Activated CD4-positive, alpha-beta memory T cell treated with anti-CD3 and anti-CD28 coated beads, Interleukin-2, amount 10 ng/mL, durations not matched to agents 7 days and 5 days (primary cell): ENCODE measurements around the gene NAA38. TPM values are rescaled to one million over a fixed set of nuclear protein-coding genes. Genes with fewer than 3 reads are reported as not detected.

Source experiments
- CTCF ChIA-PET: fragments of 350-600 bp; sonication (Branson Sonifier 250); formaldehyde crosslinking; loops from one replicate; lab custom pipeline; 2021; ENCODE audit warnings: antibody characterized with exemption, inconsistent platforms; lab: Charles Lee
- POLR2A ChIA-PET: fragments of 350-600 bp; sonication (Branson Sonifier 250); formaldehyde crosslinking; loops from one replicate; lab custom pipeline; 2021; ENCODE audit warnings: antibody characterized with exemption; lab: Charles Lee
- DNase-seq: peaks from one replicate; pipeline ENCODE4 v3.0.0-alpha.2; 2020
- H3K27ac Mint-ChIP-seq: one replicate; pipeline ENCODE4 v1.8.0; 2021; ENCODE audit warnings: mild to moderate bottlenecking, mixed read lengths
- H3K27me3 Mint-ChIP-seq: one replicate; pipeline ENCODE4 v1.8.0; 2021; ENCODE audit warnings: mixed read lengths
- H3K36me3 Mint-ChIP-seq: one replicate; pipeline ENCODE4 v1.8.0; 2021; ENCODE audit warnings: low read depth, mixed read lengths
- H3K4me1 Mint-ChIP-seq: one replicate; pipeline ENCODE4 v1.8.0; 2021; ENCODE audit warnings: mixed read lengths
- H3K4me3 Mint-ChIP-seq: one replicate; pipeline ENCODE4 v1.8.0; 2021; ENCODE audit warnings: mild to moderate bottlenecking, mixed read lengths
- H3K9me3 Mint-ChIP-seq: one replicate; pipeline ENCODE4 v1.8.0; 2021; ENCODE audit warnings: mixed read lengths
- total RNA-seq, 2 experiments: library from RNA; stranded (reverse); gene quantifications; one replicate each; pipeline ENCODE4 v1.2.3, GENCODE V29; 2021

The NAA38 gene
- total RNA-seq, 2 experiments from 2014 or later = 69.8 to 76.9 TPM

DNA sequence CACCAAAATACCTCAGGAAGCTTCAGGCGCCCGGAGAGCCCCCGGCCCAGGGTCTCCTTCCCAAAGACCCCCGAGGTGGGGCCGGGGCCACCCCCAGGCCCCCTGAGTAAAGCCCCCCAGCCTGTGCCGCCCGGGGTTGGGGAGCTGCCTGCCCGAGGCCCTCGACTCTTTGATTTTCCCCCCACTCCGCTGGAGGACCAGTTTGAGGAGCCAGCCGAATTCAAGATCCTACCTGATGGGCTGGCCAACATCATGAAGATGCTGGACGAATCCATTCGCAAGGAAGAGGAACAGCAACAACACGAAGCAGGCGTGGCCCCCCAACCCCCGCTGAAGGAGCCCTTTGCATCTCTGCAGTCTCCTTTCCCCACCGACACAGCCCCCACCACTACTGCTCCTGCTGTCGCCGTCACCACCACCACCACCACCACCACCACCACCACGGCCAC, 9.2 kb downstream of the NAA38 start:
- no peak overlapping the region for H3K27ac Mint-ChIP-seq
- H3K4me1 Mint-ChIP-seq = peaks cover 41% of the 10 kb centered on the region
- no peaks in the 10 kb centered on the region for H3K9me3 Mint-ChIP-seq
- ChIA-PET CTCF (no interaction called here), POLR2A (interaction anchor here (0.7 kb wide), 1 partner anchor 10 kb away, joined by 3 read pairs; no protein-coding TSS in a partner anchor)
- H3K36me3 Mint-ChIP-seq = peaks cover 5% of the 10 kb centered on the region
- no peak overlapping the region for H3K4me3 Mint-ChIP-seq
- no peaks in the 10 kb centered on the region for H3K27me3 Mint-ChIP-seq
- DNase-seq = no peak

DNA sequence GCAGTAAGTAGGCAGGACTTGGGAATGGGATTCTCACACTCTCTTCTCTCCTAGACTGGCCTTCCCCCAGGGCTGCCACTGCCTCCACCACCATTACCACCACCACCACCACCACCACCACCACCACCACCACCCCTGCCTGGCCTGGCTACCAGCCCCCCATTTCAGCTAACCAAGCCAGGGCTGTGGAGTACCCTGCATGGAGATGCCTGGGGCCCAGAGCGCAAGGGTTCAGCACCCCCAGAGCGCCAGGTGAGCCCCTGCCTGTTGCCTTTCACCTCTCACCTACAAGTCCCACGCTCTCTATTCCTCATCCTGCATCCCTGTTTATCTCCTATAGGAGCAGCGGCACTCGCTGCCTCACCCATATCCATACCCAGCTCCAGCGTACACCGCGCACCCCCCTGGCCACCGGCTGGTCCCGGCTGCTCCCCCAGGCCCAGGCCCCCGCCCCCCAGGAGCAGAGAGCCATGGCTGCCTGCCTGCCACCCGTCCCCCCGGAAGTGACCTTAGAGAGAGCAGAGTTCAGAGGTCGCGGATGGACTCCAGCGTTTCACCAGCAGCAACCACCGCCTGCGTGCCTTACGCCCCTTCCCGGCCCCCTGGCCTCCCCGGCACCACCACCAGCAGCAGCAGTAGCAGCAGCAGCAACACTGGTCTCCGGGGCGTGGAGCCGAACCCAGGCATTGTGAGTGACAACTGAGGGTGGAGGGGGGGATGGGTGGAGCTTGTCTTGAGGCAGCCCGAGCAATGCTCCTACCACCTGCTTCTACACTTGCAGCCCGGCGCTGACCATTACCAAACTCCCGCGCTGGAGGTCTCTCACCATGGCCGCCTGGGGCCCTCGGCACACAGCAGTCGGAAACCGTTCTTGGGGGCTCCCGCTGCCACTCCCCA, 10.3 kb downstream of the NAA38 start:
- no peak for DNase-seq
- Mint-ChIP-seq H3K4me1 (peaks cover 38% of the 10 kb centered on the region), H3K9me3 (no peaks in the 10 kb centered on the region), H3K27ac (no peak overlapping the region), H3K27me3 (no peaks in the 10 kb centered on the region), H3K36me3 (peaks cover 6% of the 10 kb centered on the region), H3K4me3 (no peak overlapping the region)
- POLR2A ChIA-PET = interaction anchor here (2.4 to 5.2 kb wide), 2 partner anchors 9 to 160 kb away, joined by 32 to 38 read pairs; partner anchors contain the start of genes CYB5D1, NAA38, TMEM88 and TP53
- CTCF ChIA-PET = interaction anchor here (1.0 kb wide), 1 partner anchor 10 kb away, joined by 4 read pairs; the partner anchor contains the start of gene NAA38

GRCh38 chr17:7846063-7846735, 11.2 kb downstream of the NAA38 start:
- CTCF ChIA-PET = interaction anchor here (1.0 kb wide), 1 partner anchor 11 kb away, joined by 4 read pairs; the partner anchor contains the start of gene NAA38
- peaks cover 9% of the 10 kb centered on the region for H3K36me3 Mint-ChIP-seq
- POLR2A ChIA-PET = interaction anchor here (1.2 to 5.2 kb wide), 3 partner anchors 10 to 214 kb away, joined by 3 to 38 read pairs (median 32); partner anchors contain the start of genes CYB5D1, NAA38, TMEM88 and TP53
- H3K27ac Mint-ChIP-seq = no peak overlapping the region
- no peaks in the 10 kb centered on the region for H3K9me3 Mint-ChIP-seq
- DNase-seq = no peak
- no peaks in the 10 kb centered on the region for H3K27me3 Mint-ChIP-seq
- peak overlapping the region; percentile 35 for H3K4me3 Mint-ChIP-seq
- peaks cover 33% of the 10 kb centered on the region for H3K4me1 Mint-ChIP-seq

DNA sequence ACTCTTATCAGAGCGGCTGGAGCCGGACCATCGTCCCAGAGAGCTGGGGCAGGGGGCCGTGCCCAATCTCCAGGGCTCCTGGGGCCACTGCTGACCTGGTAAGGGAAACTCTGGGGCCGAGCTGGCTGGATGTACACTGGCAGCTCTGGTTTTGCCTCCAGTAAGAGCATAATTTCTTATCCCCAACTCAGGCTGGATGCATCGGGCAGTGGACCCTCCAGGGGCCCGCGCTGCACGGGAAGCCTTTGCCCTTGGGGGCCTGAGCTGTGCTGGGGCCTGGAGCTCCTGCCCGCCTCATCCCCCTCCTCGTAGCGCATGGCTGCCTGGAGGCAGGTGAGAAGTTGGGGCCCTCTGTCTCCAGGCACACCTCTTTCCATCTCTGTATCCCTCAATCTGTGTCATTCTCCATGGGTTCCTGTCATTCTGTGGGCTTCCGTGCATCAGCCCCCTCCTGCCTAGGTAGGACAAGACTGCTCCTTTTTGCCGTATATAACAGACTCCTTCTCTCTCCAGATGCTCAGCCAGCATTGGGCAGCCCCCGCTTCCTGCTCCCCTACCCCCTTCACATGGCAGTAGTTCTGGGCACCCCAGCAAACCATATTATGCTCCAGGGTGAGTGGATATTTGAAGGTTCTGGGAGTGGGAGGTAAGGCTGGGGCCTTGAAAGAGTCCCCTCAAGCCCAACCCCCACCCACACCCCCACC, 11.8 kb downstream of the NAA38 start:
- DNase-seq = no peak
- CTCF ChIA-PET = interaction anchor here (0.6 to 1.7 kb wide), 9 partner anchors 10 to 216 kb away, joined by 3 to 19 read pairs (median 4); partner anchors contain the start of gene NAA38
- peak overlapping the region; percentile 97 for H3K27ac Mint-ChIP-seq
- no peaks in the 10 kb centered on the region for H3K27me3 Mint-ChIP-seq
- H3K9me3 Mint-ChIP-seq = no peaks in the 10 kb centered on the region
- H3K36me3 Mint-ChIP-seq = peaks cover 13% of the 10 kb centered on the region
- peaks cover 33% of the 10 kb centered on the region for H3K4me1 Mint-ChIP-seq
- POLR2A ChIA-PET = interaction anchor here (1.0 to 5.2 kb wide), 8 partner anchors 10 to 218 kb away, joined by 3 to 38 read pairs (median 8); partner anchors contain the start of genes CYB5D1, NAA38, RNF227 and SAT2
- H3K4me3 Mint-ChIP-seq = peak overlapping the region; percentile 97

DNA sequence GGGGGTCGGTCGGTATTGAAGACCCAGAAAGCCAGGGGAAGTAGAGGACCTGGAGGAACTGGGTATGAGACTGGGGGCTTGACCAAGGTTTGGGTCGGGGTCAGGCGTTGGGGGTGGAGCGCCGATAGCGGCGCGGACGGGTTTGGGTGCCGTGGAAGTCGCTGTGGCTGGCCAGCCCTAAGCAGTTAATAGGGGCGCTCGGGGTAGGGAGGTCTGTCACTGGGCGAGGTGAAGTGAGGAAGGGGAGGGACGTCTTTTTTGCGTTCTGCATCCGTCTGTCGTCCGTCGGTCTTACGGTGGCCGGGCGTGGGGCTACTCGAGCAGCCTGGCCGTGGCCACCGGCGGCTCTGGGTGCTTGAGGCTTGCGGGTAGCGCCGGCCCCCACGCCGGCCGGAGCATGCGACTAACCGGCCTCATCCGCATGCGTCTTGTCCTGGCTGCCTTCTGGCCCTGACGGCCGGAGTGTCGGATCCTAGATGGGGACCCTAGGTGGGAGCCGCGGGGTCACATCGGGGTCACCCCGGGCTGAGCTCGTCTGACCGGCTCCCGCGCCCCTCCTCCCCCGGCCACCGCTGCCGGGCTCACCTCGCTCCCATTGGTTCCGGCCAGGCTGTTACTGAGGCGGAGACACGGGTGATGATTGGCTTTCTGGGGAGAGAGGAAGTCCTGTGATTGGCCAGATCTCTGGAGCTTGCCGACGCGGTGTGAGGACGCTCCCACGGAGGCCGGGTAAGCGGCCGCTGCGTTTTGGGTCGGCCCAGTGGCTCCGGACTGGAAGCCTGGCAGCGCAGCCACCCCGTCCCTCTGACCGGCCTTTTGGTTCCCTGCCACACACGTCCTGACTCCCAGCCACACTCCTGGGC, 12.8 kb downstream of the NAA38 start:
- Mint-ChIP-seq H3K9me3 (no peaks in the 10 kb centered on the region), H3K27me3 (no peaks in the 10 kb centered on the region), H3K27ac (peak overlapping the region; percentile 97), H3K36me3 (peaks cover 15% of the 10 kb centered on the region), H3K4me1 (peaks cover 35% of the 10 kb centered on the region), H3K4me3 (peak overlapping the region; percentile 97)
- ChIA-PET CTCF (interaction anchor here (0.6 to 1.7 kb wide), 9 partner anchors 9 to 217 kb away, joined by 3 to 19 read pairs (median 4); partner anchors contain the start of gene NAA38), POLR2A (interaction anchor here (0.8 to 5.2 kb wide), 9 partner anchors 9 to 217 kb away, joined by 3 to 38 read pairs (median 8); partner anchors contain the start of genes CHD3, CYB5D1, NAA38 and RNF227)
- DNase-seq = peak; percentile 89

- H3K27ac Mint-ChIP-seq = peak overlapping the region; percentile 97
- POLR2A ChIA-PET = interaction anchor here (0.9 to 5.2 kb wide), 13 partner anchors 8 to 320 kb away, joined by 3 to 38 read pairs (median 5); partner anchors contain the start of genes CHD3, CYB5D1, KDM6B and MPDU1
- DNase-seq = peak; percentile 86
- H3K36me3 Mint-ChIP-seq = peaks cover 15% of the 10 kb centered on the region
- CTCF ChIA-PET = interaction anchor here (0.6 to 4.2 kb wide), 3 partner anchors 13 to 408 kb away, joined by 3 to 18 read pairs (median 3); partner anchors contain the start of gene NAA38
- no peaks in the 10 kb centered on the region for H3K9me3 Mint-ChIP-seq
- H3K4me3 Mint-ChIP-seq = peak overlapping the region; percentile 97
- H3K4me1 Mint-ChIP-seq = peaks cover 42% of the 10 kb centered on the region
- no peaks in the 10 kb centered on the region for H3K27me3 Mint-ChIP-seq
These were observed 13.6 kb downstream of the NAA38 start for GRCh38 chr17:7843536-7844291.

DNA sequence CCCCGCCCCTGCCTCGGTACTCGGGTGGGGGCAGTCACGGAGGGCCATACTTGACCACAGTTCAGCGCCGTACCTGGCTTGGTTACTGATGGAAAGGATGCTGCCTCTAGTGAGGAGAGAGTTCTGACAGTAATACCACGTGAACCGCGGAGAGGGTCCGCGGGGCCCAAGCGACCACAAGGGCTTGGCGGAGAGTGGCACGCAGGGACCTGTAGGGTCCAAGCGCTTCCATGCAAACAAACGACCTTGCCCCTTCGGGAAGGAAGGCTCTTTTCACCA, 14.2 kb downstream of the NAA38 start:
- peaks cover 15% of the 10 kb centered on the region for H3K36me3 Mint-ChIP-seq
- POLR2A ChIA-PET = interaction anchor here (0.9 to 5.2 kb wide), 12 partner anchors 8 to 321 kb away, joined by 3 to 38 read pairs (median 4); partner anchors contain the start of genes CHD3, CYB5D1, KDM6B and MPDU1
- CTCF ChIA-PET = interaction anchor here (0.6 to 4.2 kb wide), 3 partner anchors 14 to 407 kb away, joined by 3 to 18 read pairs (median 3); partner anchors contain the start of gene NAA38
- H3K9me3 Mint-ChIP-seq = no peaks in the 10 kb centered on the region
- H3K27me3 Mint-ChIP-seq = no peaks in the 10 kb centered on the region
- DNase-seq = no peak
- H3K4me3 Mint-ChIP-seq = peak overlapping the region; percentile 97
- peaks cover 45% of the 10 kb centered on the region for H3K4me1 Mint-ChIP-seq
- H3K27ac Mint-ChIP-seq = peak overlapping the region; percentile 97

GRCh38 chr17:7842380-7843256, 14.7 kb downstream of the NAA38 start:
- H3K36me3 Mint-ChIP-seq = peaks cover 15% of the 10 kb centered on the region
- peak overlapping the region; percentile 97 for H3K27ac Mint-ChIP-seq
- ChIA-PET CTCF (interaction anchor here (1.0 to 4.2 kb wide), 4 partner anchors 8 to 276 kb away, joined by 3 to 18 read pairs (median 9); partner anchors contain the start of gene NAA38), POLR2A (interaction anchor here (1.0 to 5.2 kb wide), 13 partner anchors 7 to 513 kb away, joined by 3 to 38 read pairs (median 4); partner anchors contain the start of genes CYB5D1, KDM6B, MPDU1 and NAA38)
- peak overlapping the region; percentile 97 for H3K4me3 Mint-ChIP-seq
- peak; percentile 85 for DNase-seq
- H3K4me1 Mint-ChIP-seq = peaks cover 47% of the 10 kb centered on the region
- H3K9me3 Mint-ChIP-seq = no peaks in the 10 kb centered on the region
- H3K27me3 Mint-ChIP-seq = no peaks in the 10 kb centered on the region

- H3K36me3 Mint-ChIP-seq = peaks cover 15% of the 10 kb centered on the region
- ChIA-PET CTCF (interaction anchor here (1.0 to 4.2 kb wide), 4 partner anchors 9 to 277 kb away, joined by 4 to 18 read pairs (median 9); partner anchors contain the start of gene NAA38), POLR2A (interaction anchor here (1.0 to 5.2 kb wide), 8 partner anchors 9 to 512 kb away, joined by 3 to 38 read pairs (median 4); partner anchors contain the start of genes CYB5D1, NAA38, NEURL4 and TP53)
- no peaks in the 10 kb centered on the region for H3K9me3 Mint-ChIP-seq
- H3K4me1 Mint-ChIP-seq = peaks cover 54% of the 10 kb centered on the region
- H3K4me3 Mint-ChIP-seq = peak overlapping the region; percentile 97
- DNase-seq = peak; percentile 85
- H3K27ac Mint-ChIP-seq = peak overlapping the region; percentile 97
- no peaks in the 10 kb centered on the region for H3K27me3 Mint-ChIP-seq
These were observed 15.4 kb downstream of the NAA38 start for GRCh38 chr17:7841915-7842379.
